Motor neuron (in vitro differentiated cells): ENCODE data around the gene TSPAN10. TPM values are rescaled to one million over a fixed set of nuclear protein-coding genes. Genes with fewer than 3 reads are reported as not detected.

ENCODE experiments used
- total RNA-seq, 8 experiments: library from RNA; unstranded; fragments of 300-600 nt; gene quantifications; 2 replicates each; pipeline versions ENCODE4 v1.2.3 to v1.2.4, GENCODE V29; 2022

The TSPAN10 gene
- total RNA-seq, 8 experiments from 2014 or later: 0.22 to 1.2 (median 1.00) TPM; not detected in 1

Other genes starting within 250 kb of the TSPAN10 start
- 10 to 100 TPM in 4 of 8 experiments, 1 to 10 TPM in 4; 1.9 to 19.5 (median 10.4) TPM for gene BAHCC1, start 241.7 kb upstream of the TSPAN10 start, total RNA-seq
- gene ACTG1, start 124.4 kb upstream of the TSPAN10 start, total RNA-seq: 1,000 to 10,000 TPM; 2,076 to 6,877 (median 3,447) TPM
- gene FSCN2, start 108.8 kb upstream of the TSPAN10 start, total RNA-seq: 1 to 10 TPM in 4 of 8 experiments, under 1 TPM in 4; 0.36 to 3.0 (median 1.2) TPM
- 10 to 100 TPM; 13.9 to 34.9 (median 22.8) TPM for gene FAAP100, start 84.8 kb upstream of the TSPAN10 start, total RNA-seq
- 10 to 100 TPM; 19.3 to 78.3 (median 41.8) TPM for gene NPLOC4, start 84 bp upstream of the TSPAN10 start, total RNA-seq
- under 1 TPM in 6 of 8 experiments, not detected in 2; 0.20 to 0.79 (median 0.55) TPM for gene PDE6G, start 19.3 kb downstream of the TSPAN10 start, total RNA-seq
- 10 to 100 TPM; 20.2 to 85.8 (median 33.6) TPM for gene OXLD1, start 29.4 kb downstream of the TSPAN10 start, total RNA-seq
- gene CCDC137, start 29.5 kb downstream of the TSPAN10 start, total RNA-seq: 10 to 100 TPM in 6 of 8 experiments, 1 to 10 TPM in 2; 9.1 to 34.6 (median 22.5) TPM
- 10 to 100 TPM; 32.5 to 76.0 (median 48.4) TPM for gene ARL16, start 46.6 kb downstream of the TSPAN10 start, total RNA-seq
- 10 to 100 TPM; 46.1 to 89.5 (median 62.4) TPM for gene HGS, start 46.8 kb downstream of the TSPAN10 start, total RNA-seq
- gene MRPL12, start 66.2 kb downstream of the TSPAN10 start, total RNA-seq: 100 to 1,000 TPM in 2 of 8 experiments, 10 to 100 TPM in 6; 17.0 to 155 (median 39.6) TPM
- 10 to 100 TPM in 3 of 8 experiments, 1 to 10 TPM in 5; 2.4 to 24.9 (median 5.0) TPM for gene SLC25A10, start 75.1 kb downstream of the TSPAN10 start, total RNA-seq
- gene GCGR, start 167.0 kb downstream of the TSPAN10 start, total RNA-seq: under 1 TPM in 4 of 8 experiments, not detected in 4; 0.14 to 0.66 (median 0.32) TPM
- gene MCRIP1, start 196.1 kb downstream of the TSPAN10 start, total RNA-seq: 100 to 1,000 TPM in 4 of 8 experiments, 10 to 100 TPM in 4; 18.1 to 139 (median 101) TPM
- gene PPP1R27, start 197.9 kb downstream of the TSPAN10 start, total RNA-seq: 1 to 10 TPM in 4 of 8 experiments, under 1 TPM in 3, not detected in 1; 0.73 to 1.3 (median 1.1) TPM
- gene P4HB, start 223.3 kb downstream of the TSPAN10 start, total RNA-seq: 100 to 1,000 TPM; 116 to 461 (median 257) TPM
- gene ARHGDIA, start 234.1 kb downstream of the TSPAN10 start, total RNA-seq: 100 to 1,000 TPM in 5 of 8 experiments, 10 to 100 TPM in 3; 44.7 to 276 (median 151) TPM